ENCODE data around the gene CHRDL2. TPM values are rescaled to one million over a fixed set of nuclear protein-coding genes. Genes with fewer than 3 reads are reported as not detected.

CHRDL2 gene
- total RNA-seq, 4 donors from 2014 or later: 1.5 to 13.6 (median 1.7) TPM; not detected in 1

DNA sequence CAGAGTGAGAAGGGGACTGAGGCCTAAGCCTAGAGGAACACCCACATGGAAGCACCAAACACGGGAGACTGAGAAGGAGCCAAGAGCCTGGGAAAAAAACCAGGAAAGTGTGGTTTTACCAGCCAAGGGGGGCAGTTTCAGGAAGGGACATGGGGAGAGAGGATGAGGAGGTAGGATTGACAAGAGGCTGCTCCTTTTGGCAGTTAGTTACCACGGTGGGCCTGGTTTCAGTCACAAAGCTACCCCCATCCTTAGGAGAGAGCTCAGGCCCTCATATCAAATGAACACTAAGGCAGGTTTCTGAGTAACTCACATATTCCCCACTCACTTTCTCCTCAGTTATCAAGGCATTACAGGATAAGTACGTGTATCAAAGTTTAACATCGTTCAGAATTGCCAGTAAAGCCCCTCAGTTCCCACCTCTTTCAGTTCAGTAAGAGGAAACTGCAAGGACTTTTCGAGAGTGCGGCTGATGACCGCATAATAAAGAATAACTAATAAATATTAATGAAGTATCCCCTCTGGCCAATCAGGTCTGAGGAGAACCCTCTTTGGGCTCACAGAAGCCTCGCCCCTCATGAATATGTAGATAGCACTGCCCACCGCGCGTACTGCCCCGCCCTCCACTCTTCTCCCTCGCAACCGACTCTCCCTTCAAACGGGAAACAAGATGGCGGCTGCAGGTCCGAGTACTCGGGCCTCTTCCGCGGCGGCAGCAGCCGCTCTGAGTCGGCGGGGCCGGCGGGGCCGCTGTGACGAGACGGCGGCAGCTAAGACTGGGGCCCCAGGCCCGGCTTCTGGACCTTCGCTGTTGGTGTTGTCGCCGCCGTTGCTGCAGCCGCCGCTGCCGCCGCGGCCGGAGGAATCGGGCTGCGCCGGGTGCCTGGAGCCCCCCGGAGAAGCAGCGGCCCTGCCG lies 17.2 kb upstream of the CHRDL2 start, which contains the start of gene RNF169:
Gene RNF169, plus strand, starts transcription at position 639 of the 916 bp plus-strand sequence. Its CDS starts 32 bp downstream, at position 671.
- TF ChIP-seq POLR2AphosphoS5 (IDR thresholded peaks at IDR 0.05): peak; percentile 49
- TF ChIP-seq, protein P1, sequence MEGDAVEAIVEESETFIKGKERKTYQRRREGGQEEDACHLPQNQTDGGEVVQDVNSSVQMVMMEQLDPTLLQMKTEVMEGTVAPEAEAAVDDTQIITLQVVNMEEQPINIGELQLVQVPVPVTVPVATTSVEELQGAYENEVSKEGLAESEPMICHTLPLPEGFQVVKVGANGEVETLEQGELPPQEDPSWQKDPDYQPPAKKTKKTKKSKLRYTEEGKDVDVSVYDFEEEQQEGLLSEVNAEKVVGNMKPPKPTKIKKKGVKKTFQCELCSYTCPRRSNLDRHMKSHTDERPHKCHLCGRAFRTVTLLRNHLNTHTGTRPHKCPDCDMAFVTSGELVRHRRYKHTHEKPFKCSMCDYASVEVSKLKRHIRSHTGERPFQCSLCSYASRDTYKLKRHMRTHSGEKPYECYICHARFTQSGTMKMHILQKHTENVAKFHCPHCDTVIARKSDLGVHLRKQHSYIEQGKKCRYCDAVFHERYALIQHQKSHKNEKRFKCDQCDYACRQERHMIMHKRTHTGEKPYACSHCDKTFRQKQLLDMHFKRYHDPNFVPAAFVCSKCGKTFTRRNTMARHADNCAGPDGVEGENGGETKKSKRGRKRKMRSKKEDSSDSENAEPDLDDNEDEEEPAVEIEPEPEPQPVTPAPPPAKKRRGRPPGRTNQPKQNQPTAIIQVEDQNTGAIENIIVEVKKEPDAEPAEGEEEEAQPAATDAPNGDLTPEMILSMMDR (IDR thresholded peaks at IDR 0.05): no peak
- TF ChIP-seq EP300 (IDR thresholded peaks at IDR 0.05): no peak
- peak; percentile 70 to 71 for TF ChIP-seq POLR2A (IDR thresholded peaks at IDR 0.05)
- 0 to 5% methylated on average over 7 to 8 of the region's 47 CpGs for WGBS, 2 donors (ENCODE audit: low coverage in 1 of 2)
- Histone ChIP-seq H3K9me3 (no peaks in the 10 kb centered on the region), H3K4me3 (peak within 1 kb of the TSS; percentile 86 to 90), H3K4me1 (peaks cover 3 to 57% (median 15%) of the 10 kb centered on the region in 3 donors), H3K27me3 (no peaks in the 10 kb centered on the region), H3K36me3 (no peaks in the 10 kb centered on the region), H3K27ac (peak within 1 kb of the TSS; percentile 71 to 97 (median 96))
- ATAC-seq: peak; percentile 100

DNA sequence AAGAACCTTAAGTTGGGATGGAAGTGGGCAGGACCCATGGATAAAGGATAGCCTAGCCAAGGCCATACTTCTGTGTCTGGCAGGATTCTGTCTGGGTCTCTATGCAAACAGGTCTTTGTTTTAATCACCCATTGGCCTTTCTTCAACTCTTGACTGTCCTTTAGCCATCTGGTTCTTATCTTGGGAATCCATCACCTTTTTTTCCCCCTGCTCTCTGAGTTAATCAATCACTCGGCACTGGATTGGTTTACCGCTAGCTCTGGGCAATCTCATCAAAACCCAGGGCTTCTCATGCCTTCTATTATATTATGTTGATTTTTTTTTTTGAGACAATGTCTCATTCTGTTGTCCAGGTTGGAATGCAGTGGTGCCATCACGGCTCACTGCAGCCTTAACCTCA lies 15.6 kb upstream of the CHRDL2 start:
- WGBS, 2 donors (ENCODE audit: low coverage in 1 of 2): 83 to 100% methylated on average over 1 to 3 of the region's 3 CpGs
- peaks cover 0 to 46% (median 14%) of the 10 kb centered on the region in 3 donors for H3K4me1 ChIP-seq
- H3K36me3 ChIP-seq: no peaks in the 10 kb centered on the region
- no peak for ATAC-seq
- H3K27ac ChIP-seq: no peak overlapping the region
- TF ChIP-seq POLR2AphosphoS5 (IDR thresholded peaks at IDR 0.05) (no peak), EP300 (IDR thresholded peaks at IDR 0.05) (no peak), POLR2A (IDR thresholded peaks at IDR 0.05) (no peak)
- TF ChIP-seq, protein P1 (IDR thresholded peaks at IDR 0.05): no peak
- H3K4me3 ChIP-seq: no peak overlapping the region
- no peaks in the 10 kb centered on the region for H3K9me3 ChIP-seq
- H3K27me3 ChIP-seq: no peaks in the 10 kb centered on the region

DNA sequence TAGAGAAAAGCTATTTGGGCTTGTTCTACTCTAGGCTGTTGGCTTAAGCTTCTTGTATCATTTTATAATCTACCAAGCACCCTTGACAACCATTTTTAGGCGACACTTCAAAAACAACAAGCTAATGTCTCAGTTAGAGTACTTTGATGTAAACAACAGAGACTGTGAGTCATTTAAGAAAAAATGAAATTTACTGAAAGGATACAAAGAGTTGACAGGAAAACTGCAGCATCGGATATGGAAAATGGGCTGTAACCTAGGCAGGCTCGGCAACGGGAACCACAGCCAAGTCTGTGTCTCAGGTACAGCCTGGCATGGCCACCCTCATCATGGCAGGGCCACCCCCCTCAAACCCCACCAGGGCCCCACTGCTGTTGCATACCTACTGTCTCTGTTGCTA lies 13.1 kb upstream of the CHRDL2 start:
- Histone ChIP-seq H3K27me3 (no peaks in the 10 kb centered on the region), H3K9me3 (no peaks in the 10 kb centered on the region), H3K36me3 (no peaks in the 10 kb centered on the region), H3K4me3 (no peak overlapping the region), H3K27ac (no peak overlapping the region), H3K4me1 (peaks cover 0 to 27% (median 6%) of the 10 kb centered on the region in 3 donors)
- ATAC-seq: no peak
- TF ChIP-seq POLR2AphosphoS5 (IDR thresholded peaks at IDR 0.05): no peak
- no peak for TF ChIP-seq EP300 (IDR thresholded peaks at IDR 0.05)
- no peak for TF ChIP-seq POLR2A (IDR thresholded peaks at IDR 0.05)
- TF ChIP-seq, protein P1 (IDR thresholded peaks at IDR 0.05): no peak
- WGBS, 2 donors (ENCODE audit: low coverage in 1 of 2): 20 to 31% methylated on average over 4 of the region's 4 CpGs

DNA sequence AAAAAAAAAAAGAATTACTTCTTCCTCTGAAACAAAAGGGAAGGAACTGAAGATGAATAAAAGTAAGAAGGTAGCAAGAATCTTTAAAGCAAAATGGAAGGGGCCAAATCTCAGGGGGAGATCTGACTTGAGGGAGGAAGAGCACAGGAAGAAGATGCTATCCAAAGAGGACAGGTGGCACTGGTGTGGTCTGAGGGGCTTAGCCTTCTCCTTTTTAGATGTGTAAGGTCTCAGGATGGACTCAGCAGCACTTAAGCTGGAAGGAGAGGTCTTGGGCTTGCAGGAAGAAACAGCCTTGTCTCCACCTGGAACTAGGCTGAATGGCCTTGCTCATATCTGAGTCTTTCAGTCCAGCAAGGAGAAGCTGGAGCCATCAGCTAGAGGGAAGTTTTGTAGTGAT lies 12.4 kb upstream of the CHRDL2 start:
- TF ChIP-seq, protein P1 (IDR thresholded peaks at IDR 0.05): no peak
- TF ChIP-seq POLR2AphosphoS5 (IDR thresholded peaks at IDR 0.05): no peak
- TF ChIP-seq EP300 (IDR thresholded peaks at IDR 0.05): no peak
- no peak for TF ChIP-seq POLR2A (IDR thresholded peaks at IDR 0.05)
- ATAC-seq: no peak
- Histone ChIP-seq H3K4me1 (peaks cover 0 to 27% (median 6%) of the 10 kb centered on the region in 3 donors), H3K9me3 (no peaks in the 10 kb centered on the region), H3K27ac (no peak overlapping the region), H3K27me3 (no peaks in the 10 kb centered on the region), H3K4me3 (no peak overlapping the region), H3K36me3 (no peaks in the 10 kb centered on the region)
